BE2C (cell line): Measurements from ENCODE around the gene CEP20.
A peak's percentile ranks its signal among the peaks of the same experiment; 100 is the strongest.

Source experiments
- DNase-seq: peaks from one replicate; pipeline ENCODE4 v3.0.0-alpha.2; 2020
- H3K27me3 ChIP-seq: fragments of 250-450 bp; sonication (Bioruptor Pico); 2 replicates; pipeline ENCODE4 v1.5.1; 2020; ENCODE audit warnings: mild to moderate bottlenecking
- H3K36me3 ChIP-seq: fragments of 250-450 bp; sonication (Bioruptor Pico); 2 replicates; pipeline ENCODE4 v1.5.1; 2020; ENCODE audit warnings: mild to moderate bottlenecking
- H3K4me1 ChIP-seq: fragments of 250-450 bp; sonication (Bioruptor Pico); 2 replicates; pipeline ENCODE4 v1.5.1; 2020
- H3K4me3 ChIP-seq: 2 replicates; pipeline ENCODE4 v1.5.1; 2011; ENCODE audit warnings: low read depth, low read length
- H3K9me3 ChIP-seq: fragments of 250-450 bp; sonication (Bioruptor Pico); 2 replicates; pipeline ENCODE4 v1.5.1; 2020
- TF ChIP-seq, protein P1 (sequence below): IDR thresholded peaks from 2 replicates; pipeline ENCODE4 v1.5.1; 2012; ENCODE audit warnings: mild to moderate bottlenecking, low read depth, low read length

Gene CEP20

DNA sequence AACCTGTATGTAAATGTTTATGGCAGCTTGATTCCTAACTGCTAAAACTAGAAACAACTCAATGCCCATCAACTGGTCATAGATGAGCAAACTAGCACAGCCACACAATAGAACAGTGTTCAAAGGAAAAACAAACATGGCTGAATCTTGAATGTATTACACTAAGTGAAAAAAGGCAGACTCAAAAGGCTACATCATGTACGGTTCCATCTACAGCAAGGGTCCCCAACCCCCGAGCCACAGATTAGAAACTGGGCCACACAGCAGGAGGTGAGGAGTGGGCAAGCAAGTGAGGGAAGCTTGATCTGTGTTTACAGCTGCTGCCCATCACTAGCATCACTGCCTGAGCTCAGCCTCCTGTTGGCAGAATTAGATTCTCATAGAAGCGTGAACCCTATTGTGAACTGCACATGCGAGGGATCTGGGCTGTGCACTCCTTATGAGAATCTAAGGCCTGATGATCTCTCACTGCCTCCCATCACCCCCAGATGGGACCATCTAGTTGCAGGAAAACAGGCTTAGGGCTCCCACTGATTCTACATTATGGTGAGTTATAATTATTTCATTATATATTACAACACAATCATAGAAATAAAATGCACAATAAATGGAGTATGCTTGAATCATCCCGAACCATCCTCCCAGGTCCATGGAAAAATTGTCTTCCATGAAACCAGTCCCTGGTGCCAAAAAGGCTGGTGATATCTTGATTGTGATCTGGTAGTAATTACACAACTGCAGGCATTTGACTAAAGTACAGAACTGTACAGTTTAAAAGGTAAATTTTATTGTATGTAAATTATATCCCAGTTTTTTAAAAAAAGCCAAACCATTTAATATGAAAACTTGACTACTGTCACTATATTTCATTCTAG is 7.7 kb downstream of the CEP20 start:
- Histone ChIP-seq H3K4me1 (no peaks in the 10 kb centered on the region; the same call in 1 of the 2 replicates), H3K9me3 (no peaks in the 10 kb centered on the region), H3K36me3 (peaks cover 40% of the 10 kb centered on the region), H3K27me3 (no peaks in the 10 kb centered on the region), H3K4me3 (no peak overlapping the region)
- TF ChIP-seq, protein P1, sequence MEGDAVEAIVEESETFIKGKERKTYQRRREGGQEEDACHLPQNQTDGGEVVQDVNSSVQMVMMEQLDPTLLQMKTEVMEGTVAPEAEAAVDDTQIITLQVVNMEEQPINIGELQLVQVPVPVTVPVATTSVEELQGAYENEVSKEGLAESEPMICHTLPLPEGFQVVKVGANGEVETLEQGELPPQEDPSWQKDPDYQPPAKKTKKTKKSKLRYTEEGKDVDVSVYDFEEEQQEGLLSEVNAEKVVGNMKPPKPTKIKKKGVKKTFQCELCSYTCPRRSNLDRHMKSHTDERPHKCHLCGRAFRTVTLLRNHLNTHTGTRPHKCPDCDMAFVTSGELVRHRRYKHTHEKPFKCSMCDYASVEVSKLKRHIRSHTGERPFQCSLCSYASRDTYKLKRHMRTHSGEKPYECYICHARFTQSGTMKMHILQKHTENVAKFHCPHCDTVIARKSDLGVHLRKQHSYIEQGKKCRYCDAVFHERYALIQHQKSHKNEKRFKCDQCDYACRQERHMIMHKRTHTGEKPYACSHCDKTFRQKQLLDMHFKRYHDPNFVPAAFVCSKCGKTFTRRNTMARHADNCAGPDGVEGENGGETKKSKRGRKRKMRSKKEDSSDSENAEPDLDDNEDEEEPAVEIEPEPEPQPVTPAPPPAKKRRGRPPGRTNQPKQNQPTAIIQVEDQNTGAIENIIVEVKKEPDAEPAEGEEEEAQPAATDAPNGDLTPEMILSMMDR, result no peak
- no peak for DNase-seq

DNA sequence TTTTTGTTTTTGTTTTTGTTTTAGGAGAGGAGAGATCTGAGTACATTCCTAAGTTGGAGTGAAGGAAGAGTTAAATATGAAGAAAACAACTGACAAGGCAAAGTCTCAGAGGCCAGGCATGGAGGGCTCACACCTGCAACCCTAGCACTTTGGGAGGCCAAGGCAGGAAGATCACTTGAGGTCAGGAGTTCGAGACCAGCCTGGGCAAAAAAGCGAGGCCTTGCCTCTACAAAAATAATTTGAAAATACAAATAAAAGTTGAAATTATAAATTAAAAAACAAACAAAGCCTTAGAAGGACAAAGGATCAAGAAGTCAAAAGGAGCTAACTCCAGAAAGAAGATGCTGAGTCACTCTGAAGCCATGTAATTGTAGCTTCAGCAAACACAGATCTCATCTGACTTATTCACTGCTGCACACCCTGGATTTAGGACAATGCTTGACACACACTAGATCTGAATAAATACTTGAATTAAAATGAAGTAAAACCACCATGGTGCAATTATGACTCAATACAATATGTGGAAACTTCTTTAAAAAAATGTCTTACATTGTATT is 9.1 kb downstream of the CEP20 start:
- TF ChIP-seq, protein P1, result no peak
- peaks cover 43% of the 10 kb centered on the region for H3K36me3 ChIP-seq
- DNase-seq, result no peak
- no peaks in the 10 kb centered on the region for H3K27me3 ChIP-seq
- no peaks in the 10 kb centered on the region; the same call in 1 of the 2 replicates for H3K4me1 ChIP-seq
- no peaks in the 10 kb centered on the region for H3K9me3 ChIP-seq
- no peak overlapping the region for H3K4me3 ChIP-seq

DNA sequence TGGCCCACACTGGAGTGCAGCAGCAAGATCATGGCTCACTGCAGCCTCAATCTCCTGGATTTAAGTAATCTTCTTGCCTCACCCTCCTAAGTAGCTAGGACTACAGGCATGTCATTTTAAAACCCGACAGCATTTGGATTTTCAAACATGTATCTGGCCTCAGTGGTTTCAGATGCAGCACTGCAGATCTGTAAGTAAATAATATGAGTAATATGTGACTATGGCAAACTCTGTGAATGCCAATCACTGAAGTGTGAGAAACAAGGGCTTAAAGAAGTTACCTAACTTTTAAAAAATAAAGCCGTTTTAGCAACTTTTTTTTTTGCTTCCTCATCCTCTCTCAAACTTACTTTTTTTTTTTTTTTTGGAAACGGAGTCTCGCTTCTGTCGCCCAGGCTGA is 11.9 kb downstream of the CEP20 start:
- TF ChIP-seq, protein P1, result no peak
- Histone ChIP-seq H3K36me3 (peaks cover 28% of the 10 kb centered on the region), H3K4me1 (no peaks in the 10 kb centered on the region; the same call in 1 of the 2 replicates), H3K27me3 (no peaks in the 10 kb centered on the region), H3K4me3 (no peak overlapping the region), H3K9me3 (no peaks in the 10 kb centered on the region)
- DNase-seq, result no peak

DNA sequence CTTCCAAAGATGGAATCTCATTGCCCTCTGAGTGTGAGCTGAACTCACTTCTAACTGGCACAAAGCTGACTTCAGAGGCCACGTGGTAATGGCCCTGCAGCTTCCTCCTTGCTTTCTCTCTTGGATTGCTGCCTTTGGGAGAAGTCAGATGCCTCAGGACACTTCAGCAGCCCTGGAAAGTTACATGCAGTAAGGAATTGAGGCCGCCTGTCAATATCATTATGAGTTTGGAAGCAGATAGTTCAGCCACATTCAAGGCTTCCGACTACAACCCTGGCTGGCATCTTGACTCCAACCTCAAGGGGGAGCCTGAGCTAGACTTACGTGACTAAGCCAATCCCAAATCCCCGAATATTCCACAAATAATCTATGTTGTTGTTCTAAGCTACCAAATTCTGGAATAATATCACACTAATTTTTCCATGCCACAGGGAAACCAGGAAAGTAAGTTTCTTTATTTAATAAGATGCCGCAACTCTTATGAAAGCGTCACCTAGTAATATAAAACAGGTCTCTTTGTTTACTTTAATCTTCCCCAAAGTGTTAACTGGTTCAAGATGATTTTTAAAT is 13.6 kb downstream of the CEP20 start:
- no peak overlapping the region; the same call in 1 of the 2 replicates for H3K4me3 ChIP-seq
- TF ChIP-seq, protein P1, result peak; percentile 95
- H3K36me3 ChIP-seq, result peaks cover 26% of the 10 kb centered on the region
- no peaks in the 10 kb centered on the region for H3K27me3 ChIP-seq
- no peaks in the 10 kb centered on the region for H3K9me3 ChIP-seq
- H3K4me1 ChIP-seq, result no peaks in the 10 kb centered on the region
- DNase-seq, result peak; percentile 75

DNA sequence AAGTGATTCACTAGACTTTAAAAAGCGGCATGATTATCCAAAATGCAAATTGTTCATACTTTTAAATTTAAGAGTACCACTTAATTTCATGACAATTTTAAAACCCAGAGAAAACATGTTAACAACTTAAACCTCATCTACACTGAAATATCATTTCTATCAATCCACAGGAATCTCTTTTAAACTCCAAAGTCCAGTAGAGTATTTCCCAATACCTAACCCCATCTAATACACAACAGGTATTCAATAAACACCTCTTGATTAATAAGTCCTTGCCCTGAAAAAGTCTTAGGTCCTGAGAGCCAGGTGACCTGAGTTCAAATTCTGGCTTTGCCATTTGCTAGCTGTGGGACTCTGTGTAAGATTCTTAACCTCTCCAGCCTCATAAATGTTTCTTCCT is 14.7 kb downstream of the CEP20 start:
- Histone ChIP-seq H3K4me1 (no peaks in the 10 kb centered on the region), H3K9me3 (no peaks in the 10 kb centered on the region), H3K36me3 (peaks cover 24% of the 10 kb centered on the region), H3K27me3 (no peaks in the 10 kb centered on the region), H3K4me3 (no peak overlapping the region)
- TF ChIP-seq, protein P1, result no peak
- DNase-seq, result no peak

DNA sequence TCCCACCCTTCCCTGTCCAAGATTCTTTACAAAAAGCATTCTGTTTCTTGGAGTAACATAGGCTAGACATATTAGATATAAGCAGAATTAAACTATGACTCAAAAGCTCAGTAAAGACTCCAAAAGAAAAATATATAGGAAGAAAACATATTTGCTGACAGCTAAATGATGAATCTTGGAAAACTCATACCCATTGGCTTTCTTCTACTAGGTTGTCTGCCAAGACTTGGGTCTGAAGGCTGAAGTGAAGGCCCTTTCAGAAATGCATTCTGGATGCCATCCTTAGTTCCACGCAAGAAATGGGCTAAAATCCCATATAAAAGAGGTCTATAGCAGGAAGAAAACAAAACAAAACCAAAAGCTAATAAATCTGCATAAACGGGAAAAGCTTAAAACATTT is 15.1 kb downstream of the CEP20 start:
- Histone ChIP-seq H3K4me1 (no peaks in the 10 kb centered on the region), H3K36me3 (peaks cover 25% of the 10 kb centered on the region)
- TF ChIP-seq, protein P1, result no peak

More for the DNA sequence above, 15.1 kb downstream of the CEP20 start:
- H3K9me3 ChIP-seq, result no peaks in the 10 kb centered on the region
- H3K27me3 ChIP-seq, result no peaks in the 10 kb centered on the region
- no peak for DNase-seq
- no peak overlapping the region for H3K4me3 ChIP-seq
